ENCODE measurements around the gene FAM174B.

DNA sequence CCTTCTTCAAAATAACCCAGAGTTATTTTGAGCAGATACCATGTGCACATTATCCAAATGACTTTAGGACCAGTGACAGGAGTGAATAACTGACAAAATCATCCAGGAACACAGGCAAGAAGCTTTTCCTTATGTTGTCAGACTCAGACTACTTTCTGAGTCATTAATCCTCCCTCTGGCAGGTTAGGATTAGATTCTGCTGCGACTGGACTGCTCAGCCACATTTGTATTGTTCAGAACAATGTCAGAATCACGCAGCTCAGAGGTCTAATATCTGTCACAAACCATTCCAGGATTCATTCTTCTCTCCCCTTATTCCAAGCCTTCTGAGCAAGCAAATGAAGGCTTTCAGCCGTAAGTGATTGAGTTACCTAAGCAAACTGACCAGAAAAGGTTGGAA is 34.8 kb upstream of the FAM174B start:
- TF ChIP-seq EP300 (IDR thresholded peaks at IDR 0.05) (no peak), POLR2A (IDR thresholded peaks at IDR 0.05) (no peak)
- TF ChIP-seq, protein P1, sequence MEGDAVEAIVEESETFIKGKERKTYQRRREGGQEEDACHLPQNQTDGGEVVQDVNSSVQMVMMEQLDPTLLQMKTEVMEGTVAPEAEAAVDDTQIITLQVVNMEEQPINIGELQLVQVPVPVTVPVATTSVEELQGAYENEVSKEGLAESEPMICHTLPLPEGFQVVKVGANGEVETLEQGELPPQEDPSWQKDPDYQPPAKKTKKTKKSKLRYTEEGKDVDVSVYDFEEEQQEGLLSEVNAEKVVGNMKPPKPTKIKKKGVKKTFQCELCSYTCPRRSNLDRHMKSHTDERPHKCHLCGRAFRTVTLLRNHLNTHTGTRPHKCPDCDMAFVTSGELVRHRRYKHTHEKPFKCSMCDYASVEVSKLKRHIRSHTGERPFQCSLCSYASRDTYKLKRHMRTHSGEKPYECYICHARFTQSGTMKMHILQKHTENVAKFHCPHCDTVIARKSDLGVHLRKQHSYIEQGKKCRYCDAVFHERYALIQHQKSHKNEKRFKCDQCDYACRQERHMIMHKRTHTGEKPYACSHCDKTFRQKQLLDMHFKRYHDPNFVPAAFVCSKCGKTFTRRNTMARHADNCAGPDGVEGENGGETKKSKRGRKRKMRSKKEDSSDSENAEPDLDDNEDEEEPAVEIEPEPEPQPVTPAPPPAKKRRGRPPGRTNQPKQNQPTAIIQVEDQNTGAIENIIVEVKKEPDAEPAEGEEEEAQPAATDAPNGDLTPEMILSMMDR (IDR thresholded peaks at IDR 0.05), result no peak

Measured in ovary (tissue), 3 donors.